Hair follicular keratinocyte (primary cell): Measurements from ENCODE around the gene PPM1D. TPM values are rescaled to one million over a fixed set of nuclear protein-coding genes. Genes with fewer than 3 reads are reported as not detected.

Experiments
- total RNA-seq: library from RNA; depleted of rRNA; stranded (reverse); fragments of >200 nt; gene quantifications from 2 replicates; pipeline ENCODE4 v1.2.3, GENCODE V29; 2015

PPM1D gene
- total RNA-seq = 2.4 and 4.6 TPM in 2 replicates

GRCh38 chr17:60599620-60600489 lies at the start of gene PPM1D:
TSS of gene PPM1D (plus strand) at chr17:60600193. CDS start at chr17:60600415, 222 bp downstream.

GRCh38 chr17:60677308-60678117 lies 77.5 kb downstream of the PPM1D start, which contains the start of gene BCAS3:
TSS of gene BCAS3 (plus strand) at chr17:60677851.

Other genes starting within 250 kb of the PPM1D start
- 30.9 and 34.7 TPM in 2 replicates for gene USP32, start 208.1 kb upstream of the PPM1D start, total RNA-seq
- gene CHCT1, start 177.7 kb upstream of the PPM1D start, total RNA-seq = not detected in 2 replicates
- 9.2 and 14.3 TPM in 2 replicates for gene APPBP2, start 74.0 kb upstream of the PPM1D start, total RNA-seq
- gene BCAS3, start 77.7 kb downstream of the PPM1D start, total RNA-seq = 3.8 and 16.7 TPM in 2 replicates